ENCODE data around the gene ADAMTS6.
"Not testable (repeated sequence)": the region's sequence is repeated elsewhere in the genome, so short reads cannot be mapped to it uniquely, and the experiment has no call there.

The ADAMTS6 gene

GRCh38 chr5:65382582-65382981 is 99.1 kb downstream of the ADAMTS6 start:
- DNase-seq (ENCODE audit: extremely low spot score, insufficient read length, low read depth) (no peak), FAIRE-seq (no peak)

GRCh38 chr5:65370505-65370904 is 111.2 kb downstream of the ADAMTS6 start:
- not testable (repeated sequence) for FAIRE-seq; DNase-seq (ENCODE audit: extremely low spot score, insufficient read length, low read depth)

GRCh38 chr5:65366655-65367054 is 115.1 kb downstream of the ADAMTS6 start:
- no peak for DNase-seq (ENCODE audit: extremely low spot score, insufficient read length, low read depth)
- FAIRE-seq: no peak

- DNase-seq (ENCODE audit: extremely low spot score, insufficient read length, low read depth) (no peak), FAIRE-seq (no peak)
Observed at GRCh38 chr5:65364907-65365306, 116.8 kb downstream of the ADAMTS6 start.

GRCh38 chr5:65363499-65363898 is 118.2 kb downstream of the ADAMTS6 start:
- FAIRE-seq: no peak
- DNase-seq (ENCODE audit: extremely low spot score, insufficient read length, low read depth): no peak

GRCh38 chr5:65359981-65360380 is 121.7 kb downstream of the ADAMTS6 start:
- FAIRE-seq (no peak), DNase-seq (ENCODE audit: extremely low spot score, insufficient read length, low read depth) (no peak)

- no peak for FAIRE-seq
- DNase-seq (ENCODE audit: extremely low spot score, insufficient read length, low read depth): no peak
Observed at GRCh38 chr5:65359569-65359968, 122.2 kb downstream of the ADAMTS6 start.

- FAIRE-seq: no peak
- DNase-seq (ENCODE audit: extremely low spot score, insufficient read length, low read depth): no peak
Observed at GRCh38 chr5:65356274-65356673, 125.4 kb downstream of the ADAMTS6 start.

GRCh38 chr5:65355301-65355700 is 126.4 kb downstream of the ADAMTS6 start:
- no peak for DNase-seq (ENCODE audit: extremely low spot score, insufficient read length, low read depth)
- FAIRE-seq: no peak

GRCh38 chr5:65341835-65342234 is 139.9 kb downstream of the ADAMTS6 start:
- FAIRE-seq: no peak
- no peak for DNase-seq (ENCODE audit: extremely low spot score, insufficient read length, low read depth)

- FAIRE-seq (no peak), DNase-seq (ENCODE audit: extremely low spot score, insufficient read length, low read depth) (no peak)
Observed at GRCh38 chr5:65338606-65339151, 143.0 kb downstream of the ADAMTS6 start.

GRCh38 chr5:65334077-65334476 is 147.6 kb downstream of the ADAMTS6 start:
- FAIRE-seq (no peak), DNase-seq (ENCODE audit: extremely low spot score, insufficient read length, low read depth) (no peak)

- FAIRE-seq (no peak), DNase-seq (ENCODE audit: extremely low spot score, insufficient read length, low read depth) (no peak)
Observed at GRCh38 chr5:65332591-65332990, 149.1 kb downstream of the ADAMTS6 start.

- no peak for FAIRE-seq
- DNase-seq (ENCODE audit: extremely low spot score, insufficient read length, low read depth): no peak
Observed at GRCh38 chr5:65329266-65329665, 152.5 kb downstream of the ADAMTS6 start.

- DNase-seq (ENCODE audit: extremely low spot score, insufficient read length, low read depth) (no peak), FAIRE-seq (no peak)
Observed at GRCh38 chr5:65327582-65327981, 154.1 kb downstream of the ADAMTS6 start.

- DNase-seq (ENCODE audit: extremely low spot score, insufficient read length, low read depth) (no peak), FAIRE-seq (no peak)
Observed at GRCh38 chr5:65326922-65327321, 154.8 kb downstream of the ADAMTS6 start.

- FAIRE-seq (no peak), DNase-seq (ENCODE audit: extremely low spot score, insufficient read length, low read depth) (no peak)
Observed at GRCh38 chr5:65324226-65324625, 157.5 kb downstream of the ADAMTS6 start.

- DNase-seq (ENCODE audit: extremely low spot score, insufficient read length, low read depth): not testable (repeated sequence)
- FAIRE-seq: peak; percentile 47
Observed at GRCh38 chr5:65320704-65321103, 161.0 kb downstream of the ADAMTS6 start.

- no peak for DNase-seq (ENCODE audit: extremely low spot score, insufficient read length, low read depth)
- no peak for FAIRE-seq
Observed at GRCh38 chr5:65320250-65320649, 161.5 kb downstream of the ADAMTS6 start.

- FAIRE-seq (no peak), DNase-seq (ENCODE audit: extremely low spot score, insufficient read length, low read depth) (no peak)
Observed at GRCh38 chr5:65307931-65308330, 173.8 kb downstream of the ADAMTS6 start.

- no peak for DNase-seq (ENCODE audit: extremely low spot score, insufficient read length, low read depth)
Observed at GRCh38 chr5:65307088-65307487, 174.6 kb downstream of the ADAMTS6 start.

GRCh38 chr5:65305913-65306312 is 175.8 kb downstream of the ADAMTS6 start:
- DNase-seq (ENCODE audit: extremely low spot score, insufficient read length, low read depth) (no peak), FAIRE-seq (no peak)

More at GRCh38 chr5:65307088-65307487, 174.6 kb downstream of the ADAMTS6 start:
- no peak for FAIRE-seq
